Endodermal cell (in vitro differentiated cells): ENCODE measurements around the gene SRCAP. TPM values are rescaled to one million over a fixed set of nuclear protein-coding genes. Genes with fewer than 3 reads are reported as not detected.

Experiments
- DNase-seq: peaks from one replicate; pipeline ENCODE4 v3.0.0-alpha.2; 2017
- H3K27ac ChIP-seq: 2 replicates; pipeline ENCODE4 v1.5.1; 2013; ENCODE audit warnings: mild to moderate bottlenecking, low read depth, low read length, moderate library complexity
- H3K27me3 ChIP-seq: 2 replicates; pipeline ENCODE4 v1.6.1; 2013; ENCODE audit warnings: mild to moderate bottlenecking, low read length, moderate library complexity; ENCODE audit not compliant: insufficient read depth, control insufficient read depth, poor library complexity, severe bottlenecking
- H3K36me3 ChIP-seq: 2 replicates; pipeline ENCODE4 v1.7.0; 2013; ENCODE audit warnings: mild to moderate bottlenecking, low read length, moderate library complexity; ENCODE audit not compliant: control insufficient read depth, insufficient read depth
- H3K4me1 ChIP-seq: one replicate; pipeline ENCODE4 v1.7.0; 2013; ENCODE audit warnings: low read length; ENCODE audit not compliant: control insufficient read depth, insufficient read depth
- H3K4me3 ChIP-seq: 2 replicates; pipeline ENCODE4 v1.5.1; 2013; ENCODE audit warnings: mild to moderate bottlenecking, low read length, moderate library complexity
- H3K9ac ChIP-seq: 2 replicates; pipeline ENCODE4 v1.6.1; 2013; ENCODE audit warnings: mild to moderate bottlenecking, low read length, moderate library complexity; ENCODE audit not compliant: poor library complexity, severe bottlenecking; ENCODE audit errors: extremely low read depth
- H3K9me3 ChIP-seq: 2 replicates; pipeline ENCODE4 v1.6.1; 2013; ENCODE audit warnings: mild to moderate bottlenecking, low read length, moderate library complexity; ENCODE audit not compliant: control insufficient read depth
- H3K27ac Mint-ChIP-seq: 2 replicates; pipeline ENCODE4 v1.8.0; 2020; ENCODE audit warnings: mixed read lengths
- H3K27me3 Mint-ChIP-seq: 2 replicates; pipeline ENCODE4 v1.8.0; 2021; ENCODE audit warnings: mild to moderate bottlenecking, mixed read lengths; ENCODE audit not compliant: insufficient read depth
- H3K36me3 Mint-ChIP-seq: 2 replicates; pipeline ENCODE4 v1.8.0; 2020; ENCODE audit warnings: low read depth, mixed read lengths
- H3K4me1 Mint-ChIP-seq: 2 replicates; pipeline ENCODE4 v1.8.0; 2020; ENCODE audit warnings: mixed read lengths
- H3K4me3 Mint-ChIP-seq: 2 replicates; pipeline ENCODE4 v1.8.0; 2020; ENCODE audit warnings: mild to moderate bottlenecking, moderate library complexity, mixed read lengths
- H3K9me3 Mint-ChIP-seq: 2 replicates; pipeline ENCODE4 v1.8.0; 2020; ENCODE audit warnings: mild to moderate bottlenecking, mixed read lengths
- WGBS, 2 experiments: methylation state at CpG; one replicate each; pipeline versions ENCODE4 v1.1.5 to v1.1.7; 2013; ENCODE audit warnings: missing lambda C conversion rate in 2 of 2, mixed read lengths in 1 of 2; ENCODE audit not compliant: insufficient coverage in 1 of 2, insufficient read length in 1 of 2; 5-methylcytosine and 5-hydroxymethylcytosine counted together
- total RNA-seq, 2 donors: library from RNA; stranded (reverse); fragmentation: NEBNext Ultra II Directional in 1 of 2; extraction: Animal tissue kit (Norgen Biotek cat#: 25700) in 1 of 2; gene quantifications; 2 replicates in 1 of 2; 3 replicates in 1 of 2; pipeline ENCODE4 v1.2.1, GENCODE V29; 2021
- TF ChIP-seq, protein P1 (sequence below): fragments of 200-600 bp; sonication (generic); conservative IDR thresholded peaks from 2 replicates; pipeline ENCODE4 v1.5.0; 2021; ENCODE audit warnings: antibody characterized with exemption, mild to moderate bottlenecking

The SRCAP gene
- total RNA-seq, 2 donors from 2014 or later = 57.7 to 66.9 TPM

DNA sequence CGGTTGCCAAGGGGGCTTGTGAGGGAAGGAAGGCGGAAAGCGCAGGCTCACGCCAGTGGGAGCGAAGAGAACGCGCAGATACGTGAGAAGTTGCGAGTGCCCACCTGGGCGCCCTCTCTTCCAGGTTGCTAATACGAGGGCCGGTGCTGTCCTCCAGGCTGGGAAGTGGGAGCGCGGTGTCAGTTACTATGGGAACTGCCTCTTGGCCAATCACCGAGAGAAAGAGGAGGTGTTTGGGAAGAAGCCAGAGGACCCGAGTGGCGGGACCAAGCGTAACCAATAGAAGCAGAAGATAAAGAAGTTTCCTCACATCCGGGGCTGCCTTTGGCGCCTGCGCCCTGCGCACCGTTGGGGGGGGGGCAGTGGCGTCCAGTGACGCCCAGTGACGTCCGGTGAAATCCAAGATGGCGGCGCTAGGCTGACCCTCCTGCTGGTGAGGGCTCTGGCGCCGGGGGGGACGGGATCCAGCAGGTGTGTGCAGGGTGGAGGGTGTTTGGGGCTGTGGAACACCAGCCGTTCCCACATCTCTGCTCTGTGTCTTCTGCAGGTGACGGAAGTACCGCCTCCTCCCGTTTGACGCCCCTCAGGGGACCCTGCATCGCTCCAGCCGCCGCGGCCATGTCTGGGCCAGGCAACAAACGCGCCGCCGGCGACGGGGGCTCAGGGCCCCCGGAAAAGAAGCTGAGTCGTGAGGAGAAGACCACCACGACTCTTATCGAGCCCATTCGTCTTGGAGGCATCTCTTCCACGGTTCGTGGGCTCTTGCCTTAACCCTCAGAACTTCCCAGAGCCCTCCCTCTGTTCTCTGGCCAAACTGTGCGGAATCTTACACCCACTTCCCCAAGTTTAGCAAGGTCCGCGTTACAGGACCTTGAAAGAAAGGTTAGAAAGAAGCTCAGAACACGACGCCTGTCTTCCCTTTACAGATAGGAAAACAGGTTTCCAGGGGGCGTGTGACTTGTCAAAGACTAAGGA is 63.2 kb downstream of the SRCAP start, which contains the start of the genes CFAP119 and RNF40:
CFAP119 (minus strand) TSS at position 135 of the 975 bp plus-strand sequence. CDS start 314 bp downstream, outside the sequence.
RNF40 (plus strand) TSS at position 395 of the 975 bp plus-strand sequence; CDS start at position 619, 224 bp downstream.
- TF ChIP-seq, protein P1, sequence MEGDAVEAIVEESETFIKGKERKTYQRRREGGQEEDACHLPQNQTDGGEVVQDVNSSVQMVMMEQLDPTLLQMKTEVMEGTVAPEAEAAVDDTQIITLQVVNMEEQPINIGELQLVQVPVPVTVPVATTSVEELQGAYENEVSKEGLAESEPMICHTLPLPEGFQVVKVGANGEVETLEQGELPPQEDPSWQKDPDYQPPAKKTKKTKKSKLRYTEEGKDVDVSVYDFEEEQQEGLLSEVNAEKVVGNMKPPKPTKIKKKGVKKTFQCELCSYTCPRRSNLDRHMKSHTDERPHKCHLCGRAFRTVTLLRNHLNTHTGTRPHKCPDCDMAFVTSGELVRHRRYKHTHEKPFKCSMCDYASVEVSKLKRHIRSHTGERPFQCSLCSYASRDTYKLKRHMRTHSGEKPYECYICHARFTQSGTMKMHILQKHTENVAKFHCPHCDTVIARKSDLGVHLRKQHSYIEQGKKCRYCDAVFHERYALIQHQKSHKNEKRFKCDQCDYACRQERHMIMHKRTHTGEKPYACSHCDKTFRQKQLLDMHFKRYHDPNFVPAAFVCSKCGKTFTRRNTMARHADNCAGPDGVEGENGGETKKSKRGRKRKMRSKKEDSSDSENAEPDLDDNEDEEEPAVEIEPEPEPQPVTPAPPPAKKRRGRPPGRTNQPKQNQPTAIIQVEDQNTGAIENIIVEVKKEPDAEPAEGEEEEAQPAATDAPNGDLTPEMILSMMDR = no peak
- H3K36me3 ChIP-seq = peaks cover 73% of the 10 kb centered on the region
- H3K4me3 Mint-ChIP-seq = peak within 1 kb of the TSS; percentile 85
- WGBS, 2 experiments = 1 to 2% methylated on average over 31 to 60 of the region's 60 CpGs
- peak within 1 kb of the TSS; percentile 73 for H3K27ac ChIP-seq
- no peaks in the 10 kb centered on the region for H3K9me3 ChIP-seq
- DNase-seq = peak; percentile 99
- H3K27me3 ChIP-seq = no peaks in the 10 kb centered on the region
- peak within 1 kb of the TSS; percentile 96 for H3K27ac Mint-ChIP-seq
- H3K4me1 ChIP-seq = peaks cover 8% of the 10 kb centered on the region
- peaks cover 13% of the 10 kb centered on the region for H3K4me1 Mint-ChIP-seq
- H3K36me3 Mint-ChIP-seq = peaks cover 65% of the 10 kb centered on the region
- H3K9ac ChIP-seq = peak within 1 kb of the TSS; percentile 92
- H3K27me3 Mint-ChIP-seq = no peaks in the 10 kb centered on the region
- peak within 1 kb of the TSS; percentile 97 for H3K4me3 ChIP-seq
- H3K9me3 Mint-ChIP-seq = no peaks in the 10 kb centered on the region

DNA sequence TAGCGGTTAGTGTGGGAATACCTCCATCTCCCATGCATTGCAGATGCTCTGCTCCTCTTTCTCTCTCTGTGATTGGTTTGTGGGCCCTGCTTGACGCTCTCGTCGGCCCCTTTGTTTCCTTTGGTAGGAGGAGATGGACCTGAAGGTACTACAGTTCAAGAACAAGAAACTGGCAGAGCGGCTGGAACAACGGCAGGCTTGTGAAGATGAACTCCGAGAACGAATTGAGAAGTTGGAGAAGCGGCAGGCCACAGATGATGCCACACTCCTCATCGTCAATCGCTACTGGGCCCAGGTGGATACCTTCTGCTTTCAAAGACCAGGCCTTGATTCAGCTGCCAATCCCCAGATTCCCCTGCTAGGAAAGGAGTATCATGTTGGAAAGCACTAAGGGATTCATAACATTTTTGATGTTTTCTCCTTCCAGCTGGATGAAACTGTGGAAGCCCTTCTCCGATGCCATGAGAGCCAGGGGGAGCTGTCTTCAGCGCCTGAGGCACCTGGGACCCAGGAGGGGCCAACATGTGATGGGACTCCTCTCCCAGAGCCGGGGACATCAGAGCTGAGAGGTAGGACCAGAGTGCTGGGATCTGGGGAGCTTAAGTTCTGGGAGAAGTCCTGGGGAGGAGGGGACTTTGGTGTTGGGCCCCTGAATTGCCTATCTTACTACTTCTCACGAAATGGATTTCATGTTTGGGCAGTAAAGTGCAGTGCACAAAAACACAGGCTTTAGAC is 64.2 kb downstream of the SRCAP start:
- Mint-ChIP-seq H3K27me3 (no peaks in the 10 kb centered on the region), H3K4me3 (peak overlapping the region; percentile 85), H3K27ac (peak overlapping the region; percentile 96), H3K4me1 (peaks cover 13% of the 10 kb centered on the region), H3K9me3 (no peaks in the 10 kb centered on the region), H3K36me3 (peaks cover 69% of the 10 kb centered on the region)
- Histone ChIP-seq H3K4me1 (peaks cover 8% of the 10 kb centered on the region), H3K27me3 (no peaks in the 10 kb centered on the region), H3K4me3 (peak overlapping the region; percentile 97), H3K9ac (peak overlapping the region; percentile 92), H3K27ac (no peak overlapping the region), H3K9me3 (no peaks in the 10 kb centered on the region), H3K36me3 (peaks cover 75% of the 10 kb centered on the region)
- 82 to 90% methylated on average over 10 to 15 of the region's 15 CpGs for WGBS, 2 experiments
- no peak for DNase-seq
- TF ChIP-seq, protein P1 = no peak

GRCh38 chr16:30764086-30764485 is 65.1 kb downstream of the SRCAP start:
- Mint-ChIP-seq H3K27me3 (no peaks in the 10 kb centered on the region), H3K9me3 (no peaks in the 10 kb centered on the region), H3K4me1 (peaks cover 13% of the 10 kb centered on the region), H3K36me3 (peaks cover 75% of the 10 kb centered on the region), H3K27ac (no peak overlapping the region), H3K4me3 (peak overlapping the region; percentile 85)
- TF ChIP-seq, protein P1 = no peak
- 96 to 97% methylated on average over 9 to 11 of the region's 11 CpGs for WGBS, 2 experiments
- Histone ChIP-seq H3K27ac (no peak overlapping the region), H3K4me1 (peaks cover 8% of the 10 kb centered on the region), H3K27me3 (no peaks in the 10 kb centered on the region), H3K9ac (no peak overlapping the region), H3K9me3 (no peaks in the 10 kb centered on the region), H3K36me3 (peaks cover 75% of the 10 kb centered on the region), H3K4me3 (peak overlapping the region; percentile 97)
- DNase-seq = no peak
